ENCODE data around the gene SETD1B.

The SETD1B gene

DNA sequence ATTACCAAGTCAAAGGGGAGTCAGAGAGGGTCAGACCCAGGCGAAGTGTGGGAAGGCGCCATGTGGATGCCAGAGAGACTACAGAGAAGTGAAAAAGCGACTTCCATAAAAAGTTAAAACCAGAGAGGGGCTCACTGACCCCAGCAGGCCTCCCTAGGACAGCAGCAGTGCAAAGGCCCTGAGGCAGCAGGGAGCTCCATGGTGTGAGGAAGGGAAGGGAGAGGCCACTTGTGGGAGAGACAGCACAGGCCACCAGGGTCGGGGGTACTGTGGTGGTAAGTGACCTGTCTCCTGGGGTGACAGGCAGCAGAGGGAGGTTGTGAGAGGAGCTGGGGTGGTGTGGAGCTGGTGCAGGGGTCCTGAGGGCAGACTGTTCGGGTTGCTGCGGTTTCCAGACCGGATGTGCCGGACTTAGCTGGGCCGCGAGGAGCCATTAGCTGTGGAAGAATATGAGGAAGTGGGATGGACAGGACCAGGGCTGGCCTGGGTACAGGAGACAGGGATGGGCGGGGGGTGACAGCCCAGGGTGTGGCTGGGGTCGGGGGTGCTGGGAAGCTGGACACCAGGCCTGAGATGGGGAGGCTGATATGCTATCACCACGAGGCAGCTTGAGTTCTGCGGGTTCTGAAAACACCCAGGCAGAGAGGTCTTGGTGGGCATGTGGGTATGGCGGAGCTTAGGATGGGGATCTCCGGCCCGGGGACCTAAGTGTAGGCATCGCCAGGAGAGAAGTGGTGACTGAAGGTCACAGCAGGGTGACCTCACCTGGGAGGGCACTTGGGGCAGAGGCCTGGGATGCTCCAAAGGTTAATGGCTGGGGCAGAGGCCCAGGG is 22.7 kb downstream of the SETD1B start:
- no peak overlapping the region for H3K9ac ChIP-seq (ENCODE audit: low read depth, low read length)
- H3K36me3 ChIP-seq (ENCODE audit: insufficient read depth, low read depth, low read length), result peaks cover 72% of the 10 kb centered on the region
- H3K9me3 ChIP-seq (ENCODE audit: insufficient read depth, low read depth, low read length), result no peaks in the 10 kb centered on the region
- no peaks in the 10 kb centered on the region for H3K4me1 ChIP-seq (ENCODE audit: insufficient read depth, low read length)
- no peak overlapping the region for H3K27ac ChIP-seq (ENCODE audit: low read length)
- no peak overlapping the region for H3K4me3 ChIP-seq (ENCODE audit: low read length)
- no peaks in the 10 kb centered on the region for H3K27me3 ChIP-seq (ENCODE audit: insufficient read depth, low read length)

DNA sequence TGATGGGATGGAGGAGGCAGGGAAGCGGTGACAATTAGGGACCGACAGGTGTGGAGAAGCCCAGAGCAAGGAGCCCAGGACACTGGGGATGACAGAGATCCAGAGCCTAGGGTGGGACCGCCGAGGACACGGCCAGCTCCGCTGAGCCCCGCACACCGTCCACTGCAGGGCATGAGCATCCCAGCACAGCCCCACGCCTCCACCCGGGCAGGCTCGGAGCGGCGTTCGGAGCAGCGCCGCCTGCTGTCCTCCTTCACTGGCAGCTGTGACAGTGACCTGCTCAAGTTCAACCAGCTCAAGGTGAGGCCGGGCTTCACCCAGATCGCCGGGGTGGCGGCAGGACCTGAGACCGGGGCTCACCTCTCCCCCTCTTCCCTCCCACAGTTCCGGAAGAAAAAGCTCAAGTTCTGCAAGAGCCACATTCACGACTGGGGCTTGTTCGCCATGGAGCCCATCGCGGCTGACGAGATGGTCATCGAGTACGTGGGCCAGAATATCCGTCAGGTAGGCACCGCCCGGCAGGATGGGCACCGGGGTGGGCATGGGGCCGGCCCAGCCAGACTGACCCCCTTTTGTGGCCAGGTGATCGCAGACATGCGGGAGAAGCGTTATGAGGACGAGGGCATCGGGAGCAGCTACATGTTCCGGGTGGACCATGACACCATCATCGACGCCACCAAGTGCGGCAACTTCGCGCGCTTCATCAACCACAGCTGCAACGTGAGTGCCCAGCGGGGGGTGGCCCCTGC is 23.7 kb downstream of the SETD1B start:
- Histone ChIP-seq H3K4me1 (ENCODE audit: insufficient read depth, low read length) (no peaks in the 10 kb centered on the region), H3K36me3 (ENCODE audit: insufficient read depth, low read depth, low read length) (peaks cover 77% of the 10 kb centered on the region), H3K27me3 (ENCODE audit: insufficient read depth, low read length) (no peaks in the 10 kb centered on the region), H3K4me3 (ENCODE audit: low read length) (no peak overlapping the region), H3K27ac (ENCODE audit: low read length) (no peak overlapping the region), H3K9ac (ENCODE audit: low read depth, low read length) (no peak overlapping the region), H3K9me3 (ENCODE audit: insufficient read depth, low read depth, low read length) (no peaks in the 10 kb centered on the region)

DNA sequence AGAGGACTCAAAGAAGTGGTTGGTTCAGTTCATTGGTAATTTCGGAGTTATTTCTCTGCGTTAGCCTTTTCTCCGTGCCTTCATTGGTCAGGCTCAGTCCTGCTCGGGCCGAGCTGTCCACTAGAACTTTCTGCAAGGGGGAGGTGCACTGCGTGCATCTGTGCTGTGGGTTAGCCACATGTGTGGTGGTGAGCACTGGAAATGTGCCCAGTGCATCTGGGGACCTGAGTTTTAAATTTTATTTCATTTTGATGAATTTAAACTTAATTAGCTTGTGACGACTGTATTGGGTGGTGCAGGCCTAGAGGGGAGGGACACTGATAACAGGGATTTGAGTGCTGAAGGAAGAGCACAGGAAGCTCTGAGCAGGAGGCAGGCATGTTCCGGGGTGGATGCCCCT is 24.5 kb downstream of the SETD1B start:
- Histone ChIP-seq H3K27me3 (ENCODE audit: insufficient read depth, low read length) (no peaks in the 10 kb centered on the region), H3K9ac (ENCODE audit: low read depth, low read length) (no peak overlapping the region), H3K27ac (ENCODE audit: low read length) (no peak overlapping the region), H3K9me3 (ENCODE audit: insufficient read depth, low read depth, low read length) (no peaks in the 10 kb centered on the region), H3K4me1 (ENCODE audit: insufficient read depth, low read length) (no peaks in the 10 kb centered on the region), H3K36me3 (ENCODE audit: insufficient read depth, low read depth, low read length) (peaks cover 75% of the 10 kb centered on the region), H3K4me3 (ENCODE audit: low read length) (no peak overlapping the region)

DNA sequence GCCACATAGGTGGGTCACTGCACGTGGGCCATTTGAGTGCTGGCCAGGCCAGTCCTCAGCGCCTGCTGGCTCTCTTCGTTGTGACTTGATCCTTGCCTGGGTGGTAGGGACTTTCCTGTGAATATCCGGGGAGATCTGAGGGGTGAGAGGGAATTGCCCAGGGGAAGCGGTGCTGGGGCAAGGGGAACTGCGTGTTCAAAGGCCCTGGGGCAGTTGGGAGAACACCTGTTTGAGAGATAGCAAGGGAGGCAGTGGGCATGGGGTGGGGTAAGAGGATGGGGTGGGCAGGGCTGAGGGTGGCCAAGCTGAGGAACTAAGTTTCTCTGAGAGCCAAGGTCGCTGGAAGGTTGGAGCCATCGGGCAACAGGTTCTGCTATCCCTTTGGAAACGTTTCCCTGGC is 25.0 kb downstream of the SETD1B start:
- Histone ChIP-seq H3K9me3 (ENCODE audit: insufficient read depth, low read depth, low read length) (no peaks in the 10 kb centered on the region), H3K27me3 (ENCODE audit: insufficient read depth, low read length) (no peaks in the 10 kb centered on the region), H3K4me1 (ENCODE audit: insufficient read depth, low read length) (no peaks in the 10 kb centered on the region), H3K9ac (ENCODE audit: low read depth, low read length) (no peak overlapping the region), H3K36me3 (ENCODE audit: insufficient read depth, low read depth, low read length) (peaks cover 70% of the 10 kb centered on the region), H3K4me3 (ENCODE audit: low read length) (no peak overlapping the region), H3K27ac (ENCODE audit: low read length) (no peak overlapping the region)

DNA sequence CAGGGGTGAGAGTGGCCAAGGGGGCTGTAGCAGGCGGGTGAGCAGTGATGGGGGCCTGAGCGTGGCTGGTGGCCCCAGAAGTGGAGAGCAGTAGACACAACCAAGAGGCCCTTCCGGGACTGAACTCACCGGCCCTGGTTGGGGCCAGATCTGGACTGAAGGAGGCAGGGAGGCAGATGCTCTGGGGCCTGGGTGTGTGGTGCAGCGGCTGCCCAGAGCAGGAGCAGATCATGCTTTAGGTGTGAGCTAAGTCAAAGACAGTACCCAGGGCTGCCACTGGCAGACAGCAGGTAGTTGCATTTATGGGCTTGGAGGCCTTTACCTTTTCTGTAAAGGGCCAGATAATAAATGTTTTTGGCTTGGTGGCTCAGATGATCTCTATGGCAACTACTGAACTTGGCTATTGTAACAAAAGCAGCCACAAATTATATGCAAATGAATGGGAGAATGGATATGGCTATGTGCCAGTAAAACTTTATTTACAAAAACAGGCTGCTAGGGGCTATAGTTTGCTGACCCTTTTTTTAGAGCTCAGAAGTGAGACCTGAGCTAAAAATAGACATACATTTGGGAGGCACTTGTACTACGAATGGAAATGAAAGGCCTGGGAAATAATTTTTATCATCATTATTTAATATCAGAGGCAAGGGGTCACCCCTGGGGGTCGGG is 25.6 kb downstream of the SETD1B start:
- H3K4me3 ChIP-seq (ENCODE audit: low read length), result no peak overlapping the region
- H3K9ac ChIP-seq (ENCODE audit: low read depth, low read length), result no peak overlapping the region
- H3K4me1 ChIP-seq (ENCODE audit: insufficient read depth, low read length), result no peaks in the 10 kb centered on the region
- H3K27me3 ChIP-seq (ENCODE audit: insufficient read depth, low read length), result no peaks in the 10 kb centered on the region
- no peak overlapping the region for H3K27ac ChIP-seq (ENCODE audit: low read length)
- peaks cover 66% of the 10 kb centered on the region for H3K36me3 ChIP-seq (ENCODE audit: insufficient read depth, low read depth, low read length)
- H3K9me3 ChIP-seq (ENCODE audit: insufficient read depth, low read depth, low read length), result no peaks in the 10 kb centered on the region

DNA sequence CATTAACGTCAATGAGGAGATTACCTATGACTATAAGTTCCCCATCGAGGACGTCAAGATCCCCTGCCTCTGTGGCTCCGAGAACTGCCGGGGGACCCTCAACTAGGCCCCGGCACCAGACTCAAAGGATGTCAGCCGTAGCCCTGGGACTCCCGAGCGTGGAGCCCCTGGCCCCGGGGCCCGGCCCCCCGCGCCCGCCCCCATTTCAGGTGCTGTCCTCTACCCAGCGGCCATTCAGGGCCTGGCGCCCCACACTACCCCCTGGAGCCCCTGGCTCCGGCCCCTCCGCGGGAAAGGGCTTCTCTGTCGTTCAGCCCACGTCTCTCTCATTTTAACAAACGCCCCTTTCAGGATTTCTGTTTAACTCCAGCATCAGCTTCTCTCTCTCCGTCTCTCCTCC is 26.3 kb downstream of the SETD1B start:
- H3K27ac ChIP-seq (ENCODE audit: low read length), result no peak overlapping the region

DNA sequence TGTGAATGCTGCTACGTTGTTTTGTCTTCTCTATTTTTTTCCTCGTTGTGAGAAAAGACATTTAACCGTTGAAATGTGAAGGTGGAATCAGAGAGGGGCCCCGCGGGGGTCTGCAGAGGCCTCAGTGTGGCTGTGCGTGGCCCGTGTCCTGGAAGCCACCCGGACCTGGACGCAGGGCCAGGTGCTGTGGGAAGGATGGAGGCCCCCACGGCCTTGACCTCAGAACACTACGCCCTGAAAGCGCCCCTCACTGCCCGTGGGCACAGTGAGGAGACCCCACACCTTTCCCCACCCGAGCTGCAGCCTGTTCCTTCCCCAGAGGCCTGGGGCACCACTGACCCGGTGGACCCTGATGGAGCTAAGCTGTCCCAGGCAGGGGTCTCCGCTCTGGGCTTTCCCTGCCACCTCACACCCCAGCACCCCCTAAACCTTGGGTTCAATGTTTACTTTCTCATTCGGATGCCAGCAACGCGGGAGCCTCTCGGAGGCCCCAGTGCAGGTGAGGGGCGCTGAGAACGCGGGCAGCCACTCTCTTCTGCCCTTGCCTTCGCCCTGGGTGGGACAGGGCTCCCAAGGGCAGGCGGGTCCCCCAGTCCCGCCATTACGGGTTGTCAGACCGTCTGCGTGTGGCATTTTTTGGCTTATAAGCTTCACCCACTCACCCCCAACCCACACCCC is 26.9 kb downstream of the SETD1B start:
- no peak overlapping the region for H3K27ac ChIP-seq (ENCODE audit: low read length)
- H3K9me3 ChIP-seq (ENCODE audit: insufficient read depth, low read depth, low read length), result no peaks in the 10 kb centered on the region
- no peak overlapping the region for H3K4me3 ChIP-seq (ENCODE audit: low read length)
- peaks cover 63% of the 10 kb centered on the region for H3K36me3 ChIP-seq (ENCODE audit: insufficient read depth, low read depth, low read length)
- H3K9ac ChIP-seq (ENCODE audit: low read depth, low read length), result no peak overlapping the region
- H3K27me3 ChIP-seq (ENCODE audit: insufficient read depth, low read length), result no peaks in the 10 kb centered on the region
- no peaks in the 10 kb centered on the region for H3K4me1 ChIP-seq (ENCODE audit: insufficient read depth, low read length)

More for the DNA sequence above, 26.3 kb downstream of the SETD1B start:
- Histone ChIP-seq H3K9ac (ENCODE audit: low read depth, low read length) (no peak overlapping the region), H3K4me1 (ENCODE audit: insufficient read depth, low read length) (no peaks in the 10 kb centered on the region), H3K4me3 (ENCODE audit: low read length) (no peak overlapping the region), H3K9me3 (ENCODE audit: insufficient read depth, low read depth, low read length) (no peaks in the 10 kb centered on the region), H3K27me3 (ENCODE audit: insufficient read depth, low read length) (no peaks in the 10 kb centered on the region), H3K36me3 (ENCODE audit: insufficient read depth, low read depth, low read length) (peaks cover 65% of the 10 kb centered on the region)

DNA sequence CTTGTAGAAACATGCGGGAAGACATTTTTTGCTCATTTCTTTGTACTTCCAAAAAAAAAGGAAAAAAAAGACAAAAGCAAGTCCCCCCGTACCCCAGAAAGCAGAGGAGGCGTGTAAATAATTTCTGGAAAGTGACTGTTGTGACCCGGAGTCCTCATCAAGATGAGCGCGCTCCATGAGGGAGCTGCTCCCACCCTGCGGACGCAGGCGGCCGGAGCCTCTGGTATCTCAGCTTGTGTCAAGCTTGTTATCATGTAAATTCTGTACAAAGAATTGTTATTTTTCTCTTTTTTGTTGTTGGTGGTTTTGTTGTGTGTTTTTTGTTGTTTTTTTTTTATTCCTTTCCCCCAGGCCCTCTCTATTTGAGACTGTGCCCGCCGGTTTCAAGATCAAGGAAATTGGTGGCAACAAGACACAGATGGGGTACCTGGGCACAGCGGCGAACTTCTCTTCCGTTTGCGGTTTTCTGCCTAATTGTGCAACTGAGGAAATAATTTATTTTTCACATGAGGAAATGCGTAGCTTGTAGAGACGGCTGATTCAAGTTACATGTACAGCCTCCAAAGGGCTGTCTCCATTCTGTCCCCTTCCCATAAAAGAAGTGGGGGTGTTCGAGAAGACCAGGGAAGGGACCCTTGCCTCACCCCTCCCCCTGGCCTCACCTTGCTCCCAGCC is 27.9 kb downstream of the SETD1B start:
- Histone ChIP-seq H3K9ac (ENCODE audit: low read depth, low read length) (no peak overlapping the region), H3K27me3 (ENCODE audit: insufficient read depth, low read length) (no peaks in the 10 kb centered on the region), H3K36me3 (ENCODE audit: insufficient read depth, low read depth, low read length) (peaks cover 57% of the 10 kb centered on the region), H3K27ac (ENCODE audit: low read length) (no peak overlapping the region), H3K4me1 (ENCODE audit: insufficient read depth, low read length) (no peaks in the 10 kb centered on the region), H3K4me3 (ENCODE audit: low read length) (no peak overlapping the region), H3K9me3 (ENCODE audit: insufficient read depth, low read depth, low read length) (no peaks in the 10 kb centered on the region)

DNA sequence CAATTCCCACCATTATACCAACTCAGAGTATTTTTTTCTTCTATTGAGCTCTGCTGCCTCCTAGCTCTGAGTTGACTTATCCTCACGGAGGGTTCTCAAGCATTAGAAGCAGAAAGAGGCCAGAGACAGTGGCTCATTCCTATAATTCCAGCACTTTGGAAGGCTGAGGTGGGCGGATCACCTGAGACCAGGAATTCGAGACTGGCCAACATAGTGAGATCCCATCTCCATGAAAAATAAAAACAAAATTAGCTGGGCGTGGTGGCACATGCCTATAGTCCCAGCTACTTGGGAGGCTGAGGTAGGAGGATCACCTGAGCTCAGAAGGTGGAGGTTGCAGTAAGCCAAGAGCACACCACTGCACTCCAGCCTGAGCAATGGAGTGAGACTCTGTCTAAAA is 33.9 kb downstream of the SETD1B start:
- H3K9me3 ChIP-seq (ENCODE audit: insufficient read depth, low read depth, low read length), result no peaks in the 10 kb centered on the region
- no peaks in the 10 kb centered on the region for H3K4me1 ChIP-seq (ENCODE audit: insufficient read depth, low read length)
- H3K27me3 ChIP-seq (ENCODE audit: insufficient read depth, low read length), result peaks cover 4% of the 10 kb centered on the region; the same call in 1 of the 2 replicates
- H3K27ac ChIP-seq (ENCODE audit: low read length), result no peak overlapping the region
- no peak overlapping the region for H3K4me3 ChIP-seq (ENCODE audit: low read length)
- H3K36me3 ChIP-seq (ENCODE audit: insufficient read depth, low read depth, low read length), result no peaks in the 10 kb centered on the region
- H3K9ac ChIP-seq (ENCODE audit: low read depth, low read length), result no peak overlapping the region

DNA sequence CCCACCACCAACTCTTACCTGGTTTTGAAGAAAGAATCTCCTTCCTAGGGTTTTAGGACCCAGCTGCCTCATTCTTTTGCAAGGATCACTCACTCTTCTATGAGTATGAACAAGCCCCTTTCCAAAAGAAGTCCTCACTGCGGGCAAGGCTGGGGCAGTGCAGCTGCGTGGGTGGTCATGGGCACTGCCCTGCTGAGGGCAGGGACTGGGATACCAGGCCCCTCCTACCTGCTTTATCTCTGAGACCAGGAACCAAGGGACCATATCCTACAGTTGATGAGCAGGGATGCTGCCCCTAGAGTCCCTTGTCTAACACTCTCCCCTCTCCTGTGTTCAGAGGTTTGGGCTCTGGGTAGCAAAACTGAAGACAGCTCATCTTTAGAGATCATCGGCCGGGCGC is 34.3 kb downstream of the SETD1B start:
- no peaks in the 10 kb centered on the region for H3K9me3 ChIP-seq (ENCODE audit: insufficient read depth, low read depth, low read length)

More for the DNA sequence above, 34.3 kb downstream of the SETD1B start:
- Histone ChIP-seq H3K27ac (ENCODE audit: low read length) (no peak overlapping the region), H3K4me1 (ENCODE audit: insufficient read depth, low read length) (no peaks in the 10 kb centered on the region), H3K27me3 (ENCODE audit: insufficient read depth, low read length) (peaks cover 4% of the 10 kb centered on the region; the same call in 1 of the 2 replicates), H3K36me3 (ENCODE audit: insufficient read depth, low read depth, low read length) (no peaks in the 10 kb centered on the region), H3K9ac (ENCODE audit: low read depth, low read length) (no peak overlapping the region), H3K4me3 (ENCODE audit: low read length) (no peak overlapping the region)
